Naive thymus-derived CD4-positive, alpha-beta T cell (primary cell): ENCODE data around the gene SLC7A6OS. TPM values are rescaled to one million over a fixed set of nuclear protein-coding genes. Genes with fewer than 3 reads are reported as not detected.
A peak's percentile ranks its signal among the peaks of the same experiment; 100 is the strongest.

Experiments
- ATAC-seq: fragments of 150-1000 bp; cut with Tn5 transposase; 2 replicates; pipeline ENCODE4 v1.10.0; 2021; ENCODE audit warnings: mild to moderate bottlenecking, moderate library complexity
- CTCF ChIA-PET: fragments of 350-600 bp; sonication (Branson Sonifier 250); formaldehyde crosslinking; loops from one replicate; lab custom pipeline; 2021; ENCODE audit warnings: antibody characterized with exemption; lab: Charles Lee
- POLR2A ChIA-PET: fragments of 350-600 bp; sonication (Branson Sonifier 250); formaldehyde crosslinking; loops from one replicate; lab custom pipeline; 2021; ENCODE audit warnings: antibody characterized with exemption, inconsistent platforms; lab: Charles Lee
- DNase-seq, 9 donors: peaks; one replicate each; pipeline versions ENCODE4 v3.0.0 to v3.0.0-alpha.2; 2020 to 2022; ENCODE audit warnings: mixed read lengths in 1 of 9
- H3K27ac ChIP-seq: one replicate; pipeline ENCODE4 v1.7.0; 2013; ENCODE audit warnings: mild to moderate bottlenecking, low read depth, low read length, moderate library complexity
- H3K27me3 ChIP-seq, 2 donors: one replicate each; pipeline ENCODE4 v1.7.0; 2013; ENCODE audit warnings: low read length in 2 of 2, mild to moderate bottlenecking in 2 of 2, moderate library complexity in 2 of 2; ENCODE audit not compliant: control insufficient read depth in 2 of 2, insufficient read depth in 2 of 2
- H3K36me3 ChIP-seq, 3 experiments: 1 replicate in 2 of 3; 2 replicates in 1 of 3; pipeline ENCODE4 v1.7.0; 2013; ENCODE audit warnings: low read length in 3 of 3, mild to moderate bottlenecking in 3 of 3, moderate library complexity in 1 of 3; ENCODE audit not compliant: insufficient read depth in 3 of 3, control insufficient read depth in 2 of 3
- H3K4me1 ChIP-seq, 2 donors: one replicate each; pipeline ENCODE4 v1.7.0; 2013; ENCODE audit warnings: low read length in 2 of 2, mild to moderate bottlenecking in 2 of 2, moderate library complexity in 1 of 2; ENCODE audit not compliant: control insufficient read depth in 2 of 2, insufficient read depth in 2 of 2
- H3K4me3 ChIP-seq: 2 replicates; pipeline ENCODE4 v1.7.0; 2013; ENCODE audit warnings: mild to moderate bottlenecking, low read length
- H3K9me3 ChIP-seq, 3 experiments: 1 replicate in 2 of 3; 2 replicates in 1 of 3; pipeline ENCODE4 v1.7.0; 2013; ENCODE audit warnings: low read length in 3 of 3; ENCODE audit not compliant: control insufficient read depth in 2 of 3
- H3K27ac Mint-ChIP-seq, 9 donors: one replicate each; pipeline ENCODE4 v1.8.0; 2020 to 2022; ENCODE audit warnings: mixed read lengths in 9 of 9, mild to moderate bottlenecking in 8 of 9, moderate library complexity in 5 of 9, inconsistent platforms in 2 of 9
- H3K27me3 Mint-ChIP-seq, 5 donors: one replicate each; pipeline ENCODE4 v1.8.0; 2021 to 2022; ENCODE audit warnings: mixed read lengths in 5 of 5, mild to moderate bottlenecking in 1 of 5
- H3K36me3 Mint-ChIP-seq, 5 donors: one replicate each; pipeline ENCODE4 v1.8.0; 2020 to 2022; ENCODE audit warnings: mixed read lengths in 5 of 5, mild to moderate bottlenecking in 3 of 5, inconsistent platforms in 1 of 5
- H3K4me1 Mint-ChIP-seq, 7 donors: one replicate each; pipeline ENCODE4 v1.8.0; 2020 to 2022; ENCODE audit warnings: mixed read lengths in 7 of 7, mild to moderate bottlenecking in 3 of 7, inconsistent platforms in 1 of 7
- H3K4me3 Mint-ChIP-seq, 10 donors: one replicate each; pipeline ENCODE4 v1.8.0; 2020 to 2022; ENCODE audit warnings: mild to moderate bottlenecking in 10 of 10, mixed read lengths in 10 of 10, moderate library complexity in 6 of 10, inconsistent platforms in 2 of 10
- H3K9me3 Mint-ChIP-seq, 11 donors: one replicate each; pipeline ENCODE4 v1.8.0; 2020 to 2022; ENCODE audit warnings: mixed read lengths in 11 of 11, mild to moderate bottlenecking in 4 of 11, inconsistent platforms in 1 of 11, moderate library complexity in 1 of 11
- intact Hi-C, 2 donors: fragments of 100-400 bp; cut with micrococcal nuclease; formaldehyde crosslinking; loops; one replicate each; pipeline ENCODE4 v1.15.1; 2023
- polyA plus RNA-seq, 2 donors: library from polyadenylated mRNA; unstranded; fragments of 300-500 nt; fragmentation: Illumina TruSeq; gene quantifications; one replicate each; pipeline ENCODE4 v1.2.3, GENCODE V29; 2021
- total RNA-seq, 6 experiments: library from RNA in 5 of 6; stranded (reverse) in 5 of 6; gene quantifications; 1 replicate in 5 of 6; 2 replicates in 1 of 6; pipeline ENCODE4 v1.2.3 and lab custom pipeline; 2021 to 2026

The SLC7A6OS gene
- total and polyA plus RNA-seq, 7 experiments from 2014 or later = 22.1 to 50.3 (median 34.8) TPM

- peaks cover 0 to 2% (median 0%) of the 10 kb centered on the region in 11 donors for H3K9me3 Mint-ChIP-seq
- H3K36me3 Mint-ChIP-seq = peaks cover 4 to 45% (median 30%) of the 10 kb centered on the region in 5 donors
- H3K4me3 Mint-ChIP-seq = peak overlapping the region; percentile 54 to 100 (median 79)
- Histone ChIP-seq H3K27me3 (no peaks in the 10 kb centered on the region), H3K4me3 (no peak overlapping the region), H3K4me1 (peaks cover 57 to 83% of the 10 kb centered on the region in 2 donors), H3K36me3 (peaks cover 0 to 25% (median 10%) of the 10 kb centered on the region in 3 experiments), H3K9me3 (no peaks in the 10 kb centered on the region), H3K27ac (peak overlapping the region; percentile 83)
- no peaks in the 10 kb centered on the region for H3K27me3 Mint-ChIP-seq
- intact Hi-C loops = loop anchor here in 1 of 2 donors (1.0 kb wide), 1 partner anchor 7 kb away; no protein-coding TSS in a partner anchor
- DNase-seq = no peak
- H3K4me1 Mint-ChIP-seq = peaks cover 39 to 87% (median 79%) of the 10 kb centered on the region in 7 donors
- peak overlapping the region; percentile 76 to 98 (median 97) for H3K27ac Mint-ChIP-seq
- ChIA-PET POLR2A (interaction anchor here (0.6 to 25.4 kb wide), 5 partner anchors 10 to 52 kb away, joined by 4 to 531 read pairs (median 22); partner anchors contain the start of genes PRMT7, SLC7A6 and SLC7A6OS), CTCF (interaction anchor here (3.9 to 27.4 kb wide), 2 partner anchors 11 to 13 kb away, joined by 32 to 317 read pairs; partner anchors contain the start of gene SLC7A6)
- ATAC-seq = no peak
Observed at GRCh38 chr16:68273896-68274295, 36.9 kb downstream of the SLC7A6OS start.

GRCh38 chr16:68273459-68273858 lies 37.3 kb downstream of the SLC7A6OS start:
- H3K9me3 ChIP-seq = no peaks in the 10 kb centered on the region
- Mint-ChIP-seq H3K27ac (peak overlapping the region; percentile 94 to 98 (median 97)), H3K27me3 (no peaks in the 10 kb centered on the region), H3K4me1 (peaks cover 39 to 89% (median 80%) of the 10 kb centered on the region in 7 donors), H3K9me3 (peaks cover 0 to 2% (median 0%) of the 10 kb centered on the region in 11 donors), H3K36me3 (peaks cover 4 to 45% (median 30%) of the 10 kb centered on the region in 5 donors), H3K4me3 (peak overlapping the region; percentile 57 to 100 (median 81))
- intact Hi-C loops = loop anchor here in 1 of 2 donors (1.0 kb wide), 1 partner anchor 8 kb away; no protein-coding TSS in a partner anchor
- no peak for ATAC-seq
- peaks cover 0 to 25% (median 10%) of the 10 kb centered on the region in 3 experiments for H3K36me3 ChIP-seq
- POLR2A ChIA-PET = interaction anchor here (1.5 to 25.4 kb wide), 6 partner anchors 7 to 52 kb away, joined by 4 to 531 read pairs (median 24); partner anchors contain the start of genes PRMT7, SLC7A6 and SLC7A6OS
- DNase-seq = no peak
- CTCF ChIA-PET = interaction anchor here (1.0 to 27.4 kb wide), 7 partner anchors 11 to 202 kb away, joined by 3 to 317 read pairs (median 19); partner anchors contain the start of genes PRMT7, SLC7A6 and SLC7A6OS
- peak overlapping the region; percentile 15 for H3K4me3 ChIP-seq
- no peaks in the 10 kb centered on the region for H3K27me3 ChIP-seq
- peaks cover 57 to 84% of the 10 kb centered on the region in 2 donors for H3K4me1 ChIP-seq
- H3K27ac ChIP-seq = peak overlapping the region; percentile 83

GRCh38 chr16:68272507-68273209 lies 38.1 kb downstream of the SLC7A6OS start:
- ATAC-seq (peak; percentile 59), DNase-seq (peak in 8 of 9 donors; percentile 35 to 89 (median 84))
- ChIA-PET POLR2A (interaction anchor here (0.7 to 25.4 kb wide), 6 partner anchors 8 to 44 kb away, joined by 3 to 531 read pairs (median 21); partner anchors contain the start of genes PRMT7, SLC7A6 and SLC7A6OS), CTCF (interaction anchor here (0.7 to 27.4 kb wide), 7 partner anchors 11 to 251 kb away, joined by 3 to 317 read pairs (median 5); partner anchors contain the start of genes PRMT7, SLC7A6 and SLC7A6OS)
- Mint-ChIP-seq H3K9me3 (peaks cover 0 to 2% (median 0%) of the 10 kb centered on the region in 11 donors), H3K27ac (peak overlapping the region; percentile 94 to 98 (median 97)), H3K27me3 (no peaks in the 10 kb centered on the region), H3K36me3 (peaks cover 4 to 50% (median 35%) of the 10 kb centered on the region in 5 donors), H3K4me3 (peak overlapping the region; percentile 57 to 100 (median 81)), H3K4me1 (peaks cover 44 to 93% (median 87%) of the 10 kb centered on the region in 7 donors)
- Histone ChIP-seq H3K4me1 (peaks cover 64 to 87% of the 10 kb centered on the region in 2 donors), H3K9me3 (no peaks in the 10 kb centered on the region), H3K36me3 (peaks cover 0 to 26% (median 10%) of the 10 kb centered on the region in 3 experiments), H3K4me3 (peak overlapping the region; percentile 15), H3K27ac (peak overlapping the region; percentile 83), H3K27me3 (no peaks in the 10 kb centered on the region)
- intact Hi-C loops = loop anchor here in 1 of 2 donors (1.0 kb wide), 1 partner anchor 9 kb away; no protein-coding TSS in a partner anchor

- H3K27me3 Mint-ChIP-seq = no peaks in the 10 kb centered on the region
- POLR2A ChIA-PET = interaction anchor here (1.0 to 25.4 kb wide), 5 partner anchors 9 to 41 kb away, joined by 3 to 531 read pairs (median 9); partner anchors contain the start of genes PRMT7 and SLC7A6OS
- peaks cover 0 to 29% (median 10%) of the 10 kb centered on the region in 3 experiments for H3K36me3 ChIP-seq
- no peaks in the 10 kb centered on the region for H3K9me3 ChIP-seq
- no peak for ATAC-seq
- peaks cover 51 to 94% (median 87%) of the 10 kb centered on the region in 7 donors for H3K4me1 Mint-ChIP-seq
- no peaks in the 10 kb centered on the region for H3K9me3 Mint-ChIP-seq
- H3K27ac ChIP-seq = peak overlapping the region; percentile 83
- intact Hi-C loops = no loop called here
- peak overlapping the region; percentile 93 to 98 (median 95) for H3K27ac Mint-ChIP-seq
- no peak overlapping the region for H3K4me3 ChIP-seq
- peak overlapping the region in 8 of 10 donors; percentile 29 to 100 (median 63) for H3K4me3 Mint-ChIP-seq
- H3K27me3 ChIP-seq = no peaks in the 10 kb centered on the region
- H3K4me1 ChIP-seq = peaks cover 58 to 79% of the 10 kb centered on the region in 2 donors
- peaks cover 4 to 47% (median 27%) of the 10 kb centered on the region in 5 donors for H3K36me3 Mint-ChIP-seq
- CTCF ChIA-PET = interaction anchor here (0.6 to 27.4 kb wide), 6 partner anchors 9 to 453 kb away, joined by 3 to 317 read pairs (median 5); partner anchors contain the start of gene SLC7A6
- peak in 1 of 9 donors; percentile 47 for DNase-seq
Observed at GRCh38 chr16:68270353-68270752, 40.4 kb downstream of the SLC7A6OS start.

GRCh38 chr16:68269793-68270192 lies 41.0 kb downstream of the SLC7A6OS start:
- Mint-ChIP-seq H3K27me3 (no peaks in the 10 kb centered on the region), H3K9me3 (no peaks in the 10 kb centered on the region), H3K27ac (peak overlapping the region; percentile 93 to 98 (median 95)), H3K36me3 (peaks cover 4 to 46% (median 27%) of the 10 kb centered on the region in 5 donors), H3K4me3 (peak overlapping the region in 9 of 10 donors; percentile 56 to 100 (median 72)), H3K4me1 (peaks cover 53 to 93% (median 86%) of the 10 kb centered on the region in 7 donors)
- Histone ChIP-seq H3K4me3 (no peak overlapping the region), H3K27me3 (no peaks in the 10 kb centered on the region), H3K36me3 (peaks cover 0 to 27% (median 7%) of the 10 kb centered on the region in 3 experiments), H3K9me3 (no peaks in the 10 kb centered on the region), H3K27ac (peak overlapping the region; percentile 83), H3K4me1 (peaks cover 53 to 73% of the 10 kb centered on the region in 2 donors)
- intact Hi-C loops = no loop called here
- POLR2A ChIA-PET = interaction anchor here (0.6 to 25.4 kb wide), 6 partner anchors 9 to 42 kb away, joined by 3 to 531 read pairs (median 4); partner anchors contain the start of genes PRMT7 and SLC7A6OS
- CTCF ChIA-PET = interaction anchor here (0.8 to 1.6 kb wide), 4 partner anchors 11 to 57 kb away, joined by 3 to 5 read pairs (median 4); partner anchors contain the start of genes PRMT7 and SLC7A6OS
- DNase-seq = no peak
- no peak for ATAC-seq
